Activated CD8-positive, alpha-beta memory T cell treated with anti-CD3 and anti-CD28 coated beads, Interleukin-2, amount 50 U/mL, for 4 hours (primary cell): ENCODE results near the gene PHF13.

Experiments used
- DNase-seq: peaks from one replicate; pipeline ENCODE4 v3.0.0-alpha.2; 2020

Gene PHF13

DNA sequence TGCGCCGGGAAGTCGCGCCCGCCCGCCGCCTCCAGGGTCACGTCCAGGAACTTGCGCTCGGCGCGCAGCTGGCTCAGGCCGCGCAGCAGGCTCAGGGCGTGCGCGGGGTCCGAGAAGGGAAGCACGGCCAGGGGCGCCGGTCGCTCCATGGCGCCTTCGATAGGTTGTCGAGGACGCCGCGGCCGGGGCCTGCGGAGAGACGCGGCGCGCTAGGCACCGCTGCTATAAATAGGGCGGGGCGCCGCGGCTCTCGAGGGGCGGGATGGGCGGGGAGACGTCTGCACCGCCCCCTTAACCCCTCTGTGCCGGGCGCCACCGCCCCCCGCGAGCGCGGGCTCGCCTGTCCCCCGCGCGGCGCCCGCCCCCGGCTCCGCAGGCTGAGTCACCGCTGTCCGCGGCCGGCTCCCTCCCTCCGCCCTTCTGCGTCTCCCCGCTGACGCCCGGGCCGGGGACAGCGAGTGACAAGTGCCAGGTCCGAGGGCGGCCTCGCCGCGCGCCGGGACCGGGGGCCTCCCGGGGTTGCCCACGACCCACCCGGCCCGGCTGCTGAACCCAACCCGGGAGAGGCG lies 10.8 kb upstream of the PHF13 start, which contains the start of gene KLHL21:
Gene KLHL21, minus strand, starts transcription at position 201 of the 569 bp plus-strand sequence. Its CDS starts 52 bp downstream, at position 149.
- DNase-seq: peak; percentile 92

DNA sequence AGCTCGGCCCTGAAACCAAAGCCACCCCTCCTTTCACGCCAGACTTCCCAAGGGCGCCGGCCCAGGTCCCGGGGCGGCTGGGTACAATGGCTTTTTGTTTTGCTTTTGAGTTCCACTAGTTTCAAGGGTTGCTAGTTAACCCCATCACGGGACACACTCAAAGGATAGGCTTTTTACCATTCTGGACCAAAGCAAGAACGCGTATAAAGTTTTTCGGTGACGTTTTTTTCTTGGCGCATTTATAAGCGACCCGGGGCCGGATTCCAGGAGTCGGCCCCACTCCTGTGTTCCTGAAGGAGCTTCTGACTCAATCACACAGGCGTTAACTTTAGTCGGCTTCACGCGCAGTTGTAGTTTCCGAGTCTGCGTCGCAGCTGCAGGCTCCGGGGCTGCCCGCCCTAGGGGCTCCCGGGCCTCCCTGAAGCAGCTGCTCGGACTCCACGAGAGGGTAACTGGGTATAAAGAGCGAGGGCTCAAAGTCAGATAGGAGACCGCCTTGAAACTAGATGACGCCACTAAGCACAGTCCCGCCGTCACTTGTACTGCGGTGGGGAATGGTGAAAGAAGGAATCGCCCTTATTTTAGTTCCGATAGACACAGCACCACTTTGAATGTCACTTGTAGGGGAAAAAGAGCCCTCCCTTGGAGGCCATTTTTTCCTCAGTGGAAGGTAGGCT lies 10.2 kb upstream of the PHF13 start:
- DNase-seq: peak; percentile 49

DNA sequence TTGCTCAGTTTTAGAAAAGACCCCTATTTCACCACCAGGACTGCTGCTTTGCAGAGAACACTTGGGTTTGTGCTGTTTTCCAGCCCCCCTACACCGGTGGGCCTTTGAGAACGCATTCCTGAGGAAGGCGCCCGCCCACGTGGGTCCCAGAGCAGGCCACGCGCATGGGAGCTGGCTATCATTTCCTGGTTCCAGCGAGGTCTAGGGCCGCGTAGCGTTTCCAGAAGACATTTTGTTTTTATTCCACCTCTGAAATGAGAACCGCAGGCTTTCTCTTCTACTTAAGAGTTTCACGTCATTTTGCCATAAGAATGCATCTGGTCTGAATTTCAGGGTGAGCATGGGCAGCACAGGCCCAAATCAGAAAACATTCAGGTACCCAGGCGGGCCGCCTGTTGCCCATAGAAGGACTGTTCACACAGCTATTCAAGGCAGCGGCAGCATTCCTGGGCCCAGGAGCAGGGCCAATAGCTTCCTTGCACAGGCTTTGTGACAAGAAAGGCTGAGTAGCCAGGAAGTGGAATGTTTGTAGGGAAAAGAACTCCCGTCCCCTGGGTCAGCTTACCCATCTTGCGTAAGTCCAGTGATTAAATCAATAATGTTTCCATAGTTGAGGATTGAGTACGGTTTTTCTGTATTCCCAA lies 9.5 kb upstream of the PHF13 start:
- no peak for DNase-seq

DNA sequence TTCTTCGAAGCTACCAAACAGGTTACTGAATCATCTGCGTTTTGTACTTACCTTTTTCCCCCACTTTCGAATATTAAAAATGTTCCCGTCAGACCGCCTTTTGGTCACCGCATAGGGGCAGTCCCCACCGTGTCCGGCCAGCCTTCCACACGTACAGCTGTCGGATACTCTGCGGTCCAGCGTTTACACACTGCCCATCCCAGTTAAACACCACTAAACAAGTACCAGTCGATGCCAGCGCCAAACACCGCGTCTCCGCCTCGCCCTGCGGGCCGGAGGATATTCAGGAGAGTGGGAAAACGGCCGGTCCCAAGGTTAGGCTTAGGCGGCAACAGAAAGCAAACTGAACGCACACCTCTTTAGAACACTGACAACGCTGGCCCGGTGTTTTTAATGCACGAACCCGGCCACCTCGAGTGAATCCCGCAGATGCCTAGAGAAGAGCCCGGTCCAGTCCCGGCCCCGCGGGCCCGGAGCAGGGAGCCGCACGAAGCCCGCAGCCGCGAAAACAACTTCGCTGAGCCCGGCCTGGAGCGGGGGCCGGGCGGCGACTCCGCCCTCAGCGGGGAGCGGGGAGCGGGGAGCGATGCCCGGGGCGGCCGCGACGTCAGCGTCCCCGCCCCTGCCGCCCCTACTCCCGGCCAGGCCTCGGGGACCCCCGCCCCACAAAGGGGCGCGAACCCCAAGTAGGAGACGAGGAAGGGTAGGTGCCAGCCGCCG lies 730 bp upstream of the PHF13 start:
- DNase-seq: no peak

DNA sequence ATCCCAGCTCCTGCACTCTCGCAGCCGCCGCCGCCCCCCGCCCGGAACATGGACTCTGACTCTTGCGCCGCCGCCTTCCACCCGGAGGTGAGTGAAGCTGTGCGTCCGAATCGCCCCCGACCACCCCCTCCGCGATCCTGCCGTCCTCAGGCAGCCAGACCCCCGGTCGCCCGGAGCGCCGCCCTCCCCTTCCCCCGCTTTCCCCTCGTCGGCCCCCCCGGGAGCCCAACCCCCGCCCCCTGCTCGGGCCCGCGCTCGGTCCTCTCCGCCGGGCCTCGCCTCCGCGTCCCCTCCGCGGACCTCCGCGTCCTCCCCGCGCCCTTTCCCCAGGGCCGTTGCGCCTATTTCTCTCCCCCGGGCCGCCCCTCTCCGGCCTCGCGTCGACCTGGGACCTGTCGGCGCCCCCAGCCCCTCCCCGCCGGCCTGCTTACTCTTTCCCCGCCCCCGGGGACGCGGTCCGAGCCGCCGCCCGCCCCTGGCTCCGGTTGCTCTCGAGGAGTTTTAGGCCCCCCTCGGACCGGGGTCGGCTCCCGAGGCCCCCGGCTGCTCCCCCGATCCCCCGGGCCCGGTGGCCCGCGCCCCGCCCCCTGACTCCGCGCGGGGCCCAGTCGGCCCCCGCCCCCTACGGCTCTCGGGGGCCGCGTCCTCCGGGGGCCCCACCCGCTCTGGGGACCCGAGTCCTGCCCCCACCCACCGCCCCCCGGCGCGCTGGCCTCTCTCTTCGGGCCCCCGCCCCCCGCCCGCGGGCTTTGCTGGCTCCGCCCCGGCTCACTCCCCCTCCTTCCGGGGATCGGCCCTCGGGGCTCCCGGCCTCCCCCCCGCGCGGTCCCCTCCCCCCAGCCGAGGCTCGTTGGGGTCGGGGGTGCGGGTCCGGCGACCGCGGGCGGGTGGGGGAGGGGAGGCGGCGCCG lies 743 bp downstream of the PHF13 start:
- peak; percentile 71 for DNase-seq

DNA sequence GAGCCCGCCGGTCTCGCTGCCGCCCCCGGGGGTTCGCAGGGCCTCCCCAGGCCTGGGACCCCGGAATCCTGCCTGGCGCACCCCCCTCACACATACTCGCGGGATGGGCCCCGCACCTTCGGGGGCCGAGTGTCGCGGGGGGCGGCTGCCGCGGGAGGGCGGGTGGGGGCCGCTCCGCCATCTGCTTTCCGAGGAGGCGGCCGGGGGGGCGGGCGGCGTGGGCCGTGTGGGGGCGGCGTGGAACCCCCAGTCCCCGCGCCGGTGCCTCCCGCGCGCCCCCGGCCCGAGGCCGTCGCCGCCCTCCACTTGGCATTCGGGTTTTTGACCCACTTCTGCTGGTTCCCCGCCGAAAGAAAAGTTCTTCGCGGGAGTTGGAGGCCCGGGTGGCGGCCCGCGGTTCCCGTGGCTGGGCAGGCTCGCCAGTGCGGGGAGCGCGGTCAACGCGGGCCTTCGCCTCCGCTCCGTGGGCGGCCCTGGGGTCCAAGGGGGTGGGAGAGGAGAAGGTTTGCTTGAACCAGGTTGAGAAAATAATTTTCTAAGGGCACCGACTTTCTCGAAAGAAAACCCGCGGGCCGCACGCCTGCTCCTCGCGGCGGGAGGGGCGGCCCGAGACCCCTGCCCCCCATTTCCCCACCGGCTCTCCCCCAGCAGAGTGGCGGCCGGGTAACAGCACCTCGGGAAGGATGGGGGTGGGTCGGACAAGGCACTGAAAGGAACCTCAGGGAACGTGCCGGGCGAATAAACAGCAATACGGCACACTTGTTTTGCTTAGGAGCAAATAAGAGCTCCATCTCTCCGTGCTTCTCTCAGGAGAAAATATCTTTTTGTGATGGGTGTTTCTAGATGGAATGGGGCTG lies 1.6 kb downstream of the PHF13 start:
- DNase-seq: peak; percentile 40

DNA sequence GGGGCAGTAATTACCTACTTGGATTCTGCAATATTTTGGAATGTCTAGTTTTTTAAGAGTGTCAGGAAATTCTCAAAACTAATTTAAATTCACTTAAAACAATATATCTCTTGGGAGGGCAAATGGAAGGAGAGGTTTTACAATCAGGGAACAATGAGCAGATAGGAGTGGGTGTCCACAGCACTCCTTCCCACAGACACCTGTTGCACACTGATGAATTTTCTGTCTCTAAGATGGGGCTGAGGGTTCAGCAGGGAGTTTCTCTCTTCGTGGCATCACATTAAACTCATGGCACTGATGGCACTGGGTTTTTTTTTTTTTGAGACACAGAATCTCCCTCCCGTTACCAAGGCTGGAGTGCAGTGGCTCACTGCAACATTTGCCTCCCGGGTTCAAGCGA lies 5.5 kb downstream of the PHF13 start:
- no peak for DNase-seq

DNA sequence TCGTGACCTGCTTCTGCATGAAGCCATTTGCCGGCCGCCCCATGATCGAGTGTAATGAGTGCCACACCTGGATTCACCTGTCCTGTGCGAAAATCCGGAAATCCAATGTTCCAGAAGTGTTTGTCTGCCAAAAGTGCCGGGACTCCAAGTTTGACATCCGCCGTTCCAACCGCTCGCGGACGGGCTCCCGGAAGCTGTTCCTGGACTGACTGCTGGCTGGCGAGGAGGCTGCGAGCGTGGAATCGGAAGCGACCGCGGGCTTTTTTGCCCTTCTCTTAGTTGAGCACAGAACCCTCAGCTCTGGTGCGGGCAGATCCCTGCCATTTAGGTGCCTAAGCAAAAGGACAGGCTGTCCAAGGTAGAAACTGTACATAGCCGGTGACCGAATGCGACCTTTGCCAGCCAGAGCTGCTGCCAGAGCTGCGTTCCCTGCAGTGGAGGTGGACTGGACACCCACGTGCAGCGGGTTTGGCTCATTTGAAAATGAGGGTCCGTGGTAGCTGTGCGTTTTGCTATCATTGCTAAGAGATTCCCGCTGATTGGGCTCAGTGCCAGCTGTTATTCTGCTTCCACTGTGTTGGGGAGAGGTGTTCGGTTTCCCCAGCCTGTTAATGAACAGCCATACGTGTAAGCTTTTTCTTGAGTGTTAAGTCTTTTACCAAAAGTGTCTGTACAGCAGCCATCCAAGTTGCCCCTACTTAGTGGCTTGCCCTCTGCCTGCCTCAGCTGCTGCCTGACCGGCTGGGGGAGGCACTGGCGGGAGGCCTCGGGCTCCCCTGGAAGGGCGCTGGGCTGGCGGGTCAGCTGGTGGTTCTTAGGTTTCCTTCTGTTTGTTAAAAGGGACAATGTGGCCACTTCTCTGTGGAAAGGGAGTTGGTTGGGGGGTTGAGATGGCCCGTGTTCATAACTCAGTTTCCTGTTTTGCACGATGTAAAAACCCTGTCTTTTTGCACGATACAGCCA lies 8.2 kb downstream of the PHF13 start:
- no peak for DNase-seq

DNA sequence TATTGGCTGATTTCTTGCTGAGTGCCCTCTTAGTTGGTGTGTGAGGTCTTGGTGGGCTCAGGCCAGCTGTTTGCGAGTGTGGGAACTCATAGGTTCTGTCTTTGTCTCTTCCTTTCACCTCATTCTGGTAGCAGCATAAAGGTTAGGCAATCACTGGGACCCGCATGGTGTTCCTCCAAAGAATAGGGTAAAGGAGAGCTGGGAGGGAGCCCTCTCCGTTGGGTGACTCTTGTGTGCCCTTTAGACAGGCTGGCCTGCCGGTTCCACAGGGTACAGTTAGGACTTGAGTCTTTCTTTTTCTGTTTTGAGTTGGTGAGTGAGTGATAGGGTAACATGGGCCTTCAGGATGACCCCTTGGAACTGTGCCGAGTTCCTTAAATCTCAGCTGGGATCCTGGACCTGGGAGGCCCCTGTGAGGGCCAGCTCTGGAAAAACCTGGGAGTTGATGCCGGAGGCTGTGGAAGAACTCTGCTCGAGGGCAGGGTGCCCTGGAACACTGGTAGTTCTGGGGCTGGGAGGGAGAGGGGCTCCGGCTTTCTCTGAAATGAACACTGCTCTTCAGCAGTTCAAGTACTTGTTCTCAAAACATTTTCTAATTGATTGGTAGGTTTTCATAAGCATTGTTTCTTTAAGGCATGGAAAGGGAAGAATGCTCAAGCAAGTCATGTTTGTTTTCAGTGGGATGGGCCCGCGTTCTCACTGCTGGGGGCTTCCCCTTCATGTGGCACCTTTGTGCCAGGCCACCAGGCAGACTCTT lies 9.0 kb downstream of the PHF13 start:
- DNase-seq: no peak

DNA sequence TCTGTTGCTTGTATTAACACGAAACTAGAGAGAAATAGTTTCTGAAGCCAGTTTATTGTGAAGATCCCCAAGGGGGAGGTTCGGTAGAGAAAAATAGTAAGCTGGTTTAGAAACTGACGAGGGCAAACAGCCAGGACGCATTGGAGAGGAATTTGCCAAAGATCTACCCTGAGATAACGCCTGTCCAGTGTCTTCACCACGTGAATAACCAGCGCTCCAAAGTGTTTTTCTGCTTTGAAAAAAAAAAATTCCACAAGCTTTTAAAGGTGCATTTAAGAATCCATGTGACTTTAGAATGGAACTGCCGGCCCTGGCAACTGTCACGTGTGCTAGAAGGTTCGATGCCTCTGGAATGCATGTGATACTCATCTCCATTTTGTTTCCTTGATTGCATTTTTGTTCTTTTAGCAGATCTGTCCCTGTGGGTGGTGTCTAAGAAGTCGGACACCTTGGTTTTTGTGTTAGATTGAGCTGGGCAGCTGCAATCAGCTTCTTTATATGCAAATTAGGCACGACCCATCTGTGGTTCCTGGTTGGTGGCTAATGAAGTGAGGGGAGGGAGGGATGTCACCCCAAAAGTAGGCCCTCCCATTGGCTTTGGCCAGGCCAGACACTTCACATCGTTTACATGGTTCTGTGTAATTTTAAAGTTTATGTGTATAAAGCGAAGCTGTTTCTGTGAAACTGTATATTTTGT lies 9.9 kb downstream of the PHF13 start:
- no peak for DNase-seq

DNA sequence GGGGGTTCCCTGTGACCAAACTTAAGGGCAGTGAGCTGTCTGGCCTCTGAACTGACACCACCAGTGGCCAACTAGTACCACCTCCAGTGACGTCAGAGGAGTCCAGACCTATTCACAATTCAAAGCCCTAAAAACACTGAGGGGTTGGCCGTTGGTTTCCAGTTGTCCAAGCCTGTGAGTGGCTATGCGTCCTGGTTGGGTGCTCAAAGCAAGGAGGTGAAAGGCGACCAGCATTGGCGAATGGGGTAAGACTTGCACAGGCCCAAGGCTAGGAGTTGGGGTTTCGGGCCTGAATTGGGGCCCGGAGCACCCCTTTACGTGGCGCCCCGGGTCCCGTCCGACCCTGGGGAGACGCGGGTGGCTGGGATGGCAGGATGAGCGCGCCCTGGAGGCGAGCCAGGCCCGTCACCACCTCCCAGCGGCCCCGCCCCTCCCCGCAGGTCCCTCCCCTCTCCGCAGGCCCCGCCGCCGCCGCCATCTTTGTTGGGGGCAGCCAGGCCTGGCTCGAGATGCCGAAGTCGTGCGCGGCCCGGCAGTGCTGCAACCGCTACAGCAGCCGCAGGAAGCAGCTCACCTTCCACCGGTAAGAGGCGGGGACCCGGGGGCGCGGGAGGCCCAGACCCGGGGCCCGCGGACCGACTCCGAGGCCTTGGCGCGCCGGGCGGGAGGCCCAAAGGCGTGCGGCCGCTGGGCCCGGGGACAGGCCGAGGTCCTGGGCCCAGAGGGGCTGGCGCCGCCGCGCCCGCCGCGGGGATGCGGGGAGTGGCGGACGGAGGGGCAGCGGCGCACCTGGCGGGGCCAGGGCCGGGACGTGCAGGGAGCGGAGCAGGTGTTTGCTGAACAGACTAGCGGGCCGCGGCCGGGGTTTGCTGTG lies 11.4 kb downstream of the PHF13 start, which contains the start of gene THAP3:
Gene THAP3, plus strand, starts transcription at position 159 of the 874 bp plus-strand sequence. Its CDS starts 351 bp downstream, at position 510.
- DNase-seq: peak; percentile 91

DNA sequence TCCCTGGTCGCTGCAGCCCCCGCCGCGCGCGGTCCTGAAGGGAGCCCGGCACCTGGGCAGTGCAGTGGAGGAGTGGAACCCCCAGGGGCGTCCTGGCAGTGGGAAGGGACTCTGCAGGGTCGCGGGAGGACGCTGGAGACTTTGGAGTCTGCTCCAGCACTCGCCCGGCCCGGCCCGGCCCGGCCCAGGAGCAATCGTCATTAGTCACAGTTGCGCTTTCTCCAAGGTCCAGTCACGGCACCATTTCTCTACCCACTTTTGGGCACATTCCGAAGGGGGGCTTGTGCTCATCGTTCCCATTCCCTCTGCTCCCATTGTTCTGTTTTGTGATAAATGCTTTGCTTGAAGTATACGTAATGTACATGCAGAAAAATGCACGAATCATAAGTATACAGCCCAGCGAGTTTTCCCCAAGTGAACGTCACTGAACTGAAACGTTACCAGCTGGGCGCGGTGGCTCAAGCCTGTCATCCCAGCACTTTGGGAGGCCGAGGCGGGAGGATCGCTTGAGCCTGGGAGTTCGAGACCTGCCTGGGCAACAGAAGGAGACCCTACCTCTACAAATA lies 12.1 kb downstream of the PHF13 start:
- no peak for DNase-seq

DNA sequence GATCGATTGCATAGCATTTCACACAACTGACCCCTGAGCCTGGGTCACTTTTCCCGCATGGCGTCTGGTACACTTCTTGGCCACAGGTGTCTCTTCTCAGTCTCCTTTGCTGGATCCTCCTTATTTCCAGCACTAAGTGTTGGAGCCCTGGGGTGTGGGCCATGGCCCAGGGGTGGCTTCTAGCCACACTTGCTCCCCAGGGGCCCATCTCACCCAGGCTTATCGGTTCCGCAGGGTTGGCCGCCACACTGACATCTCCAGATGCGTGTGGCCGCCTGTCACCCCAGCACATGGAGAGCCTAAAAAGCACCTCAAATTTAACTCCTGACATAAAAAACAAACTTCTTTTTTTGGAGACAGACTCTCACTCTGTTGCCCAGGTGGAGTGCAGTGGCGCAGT lies 13.5 kb downstream of the PHF13 start:
- no peak for DNase-seq

DNA sequence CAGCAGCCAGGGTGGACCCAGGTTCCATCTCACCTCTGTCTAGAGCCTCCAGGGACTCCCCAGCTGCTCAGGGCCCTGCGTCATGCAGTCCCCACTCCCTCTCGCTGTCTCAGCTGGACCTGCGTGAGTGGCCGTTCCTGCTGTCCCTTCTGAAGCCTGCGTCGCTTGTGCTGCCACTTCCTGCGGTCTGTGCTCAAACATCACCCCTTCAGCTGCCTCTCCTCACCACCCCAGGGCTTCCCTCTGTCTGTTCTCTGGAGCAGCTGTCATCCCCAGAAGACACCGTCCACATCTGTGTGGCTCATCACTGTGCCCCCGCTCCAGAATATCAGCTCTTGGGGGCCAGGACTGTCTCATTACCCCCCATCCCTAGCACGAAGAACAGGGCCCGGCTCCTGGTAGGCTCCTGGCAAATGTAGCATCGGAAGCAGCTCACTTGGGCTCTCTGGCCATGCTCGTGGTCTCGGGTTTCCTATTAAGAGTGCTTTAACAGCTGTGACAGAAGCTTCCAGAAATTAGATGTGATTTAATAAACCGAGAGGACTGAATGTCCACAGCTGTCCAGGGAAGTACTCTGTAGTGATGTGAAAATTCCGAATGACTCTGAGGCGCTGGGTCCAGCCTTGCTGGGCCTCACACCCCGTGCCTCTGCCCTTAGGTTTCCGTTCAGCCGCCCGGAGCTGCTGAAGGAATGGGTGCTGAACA lies 14.5 kb downstream of the PHF13 start:
- no peak for DNase-seq

DNA sequence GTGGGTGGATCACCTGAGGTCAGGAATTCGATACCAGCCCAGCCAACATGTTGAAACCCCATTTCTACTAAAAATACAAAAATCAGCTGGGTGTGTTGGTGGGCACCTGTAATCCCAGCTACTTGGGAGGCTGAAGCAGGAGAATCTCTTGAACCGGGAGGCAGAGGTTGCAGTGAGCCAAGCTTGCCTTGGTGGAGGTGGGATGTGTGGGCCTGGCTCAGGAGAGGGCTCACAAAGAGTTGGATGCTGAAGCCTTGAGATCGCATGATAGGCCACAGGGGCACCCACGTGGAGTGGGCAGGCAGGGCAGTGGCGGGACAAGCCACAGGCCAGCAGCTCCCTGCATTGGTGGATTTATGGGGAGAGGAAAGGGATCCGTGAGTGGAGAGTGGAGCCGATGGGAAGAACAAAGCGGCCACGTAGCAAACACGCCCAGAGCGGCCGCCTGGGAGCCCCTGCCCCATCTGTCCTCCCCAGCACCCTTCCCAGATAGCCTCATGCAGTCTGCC lies 15.5 kb downstream of the PHF13 start:
- DNase-seq: no peak

DNA sequence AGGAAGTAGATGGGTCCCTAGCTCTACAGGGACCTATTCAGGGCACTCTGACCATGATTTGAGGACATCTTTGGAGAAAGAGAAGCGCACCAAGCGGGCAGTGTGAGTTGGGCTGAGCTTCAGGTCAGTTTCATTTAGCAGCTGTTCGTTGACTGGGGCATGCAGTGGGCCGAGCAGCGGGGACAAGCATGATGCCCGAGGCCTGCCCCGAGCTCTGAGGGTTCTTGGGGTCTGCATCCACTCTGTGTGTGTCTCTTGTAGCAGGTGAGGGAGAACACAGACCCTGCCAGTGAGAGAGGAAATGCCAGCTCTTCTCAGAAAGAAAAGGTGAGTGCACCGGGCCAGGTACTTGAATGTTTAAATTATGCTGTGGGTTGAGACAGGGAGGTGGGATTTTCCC lies 16.5 kb downstream of the PHF13 start:
- no peak for DNase-seq

DNA sequence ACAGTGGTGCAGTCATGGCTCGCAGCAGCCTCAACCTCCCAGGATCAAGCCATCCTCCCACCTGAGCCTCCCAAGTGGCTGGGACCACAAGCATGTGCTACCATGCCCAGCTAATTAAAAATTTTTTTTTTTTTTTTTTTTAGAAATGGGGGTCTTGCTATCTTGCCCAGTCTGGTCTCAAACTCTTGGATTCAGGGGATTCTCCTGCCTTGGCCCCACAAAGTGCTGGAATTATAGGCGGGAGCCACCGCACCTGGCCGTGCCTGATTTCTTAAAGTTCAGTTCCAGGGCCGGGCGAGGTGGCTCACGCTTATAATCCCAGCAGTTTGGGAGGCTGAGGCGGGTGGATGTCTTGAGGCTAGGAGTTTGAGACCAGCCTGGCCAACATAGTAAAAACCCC lies 17.5 kb downstream of the PHF13 start:
- no peak for DNase-seq
